Measurements from ENCODE around the gene MRPL52. TPM values are rescaled to one million over a fixed set of nuclear protein-coding genes. Genes with fewer than 3 reads are reported as not detected.

MRPL52 gene
- total and polyA plus RNA-seq, 2 of the 13 experiments (the other 11 are each of a cell fraction or from before 2014, with no cell fraction given) = 118 to 329 TPM

GRCh38 chr14:22837114-22837749 is 7.5 kb downstream of the MRPL52 start (continued):
- TF ChIP-seq IKZF5 (CRISPR knock-in tag; IDR thresholded peaks at IDR 0.05) (no peak), ZNF513 (CRISPR knock-in tag; conservative IDR thresholded peaks at IDR 0.05) (no peak), STAT6 (CRISPR knock-in tag; IDR thresholded peaks at IDR 0.05; ENCODE audit: borderline replicate concordance) (no peak), MYNN (CRISPR knock-in tag; IDR thresholded peaks at IDR 0.05; ENCODE audit: low read depth) (no peak), USF2 (IDR thresholded peaks at IDR 0.05; ENCODE audit: low read depth, low read length) (no peak), USF2 (CRISPR knock-in tag; IDR thresholded peaks at IDR 0.05; ENCODE audit: borderline replicate concordance) (no peak), ZBTB14 (CRISPR knock-in tag; IDR thresholded peaks at IDR 0.05) (no peak), CREM (IDR thresholded peaks at IDR 0.05) (no peak), CREM (CRISPR knock-in tag; IDR thresholded peaks at IDR 0.05) (no peak), XRCC5 (optimal IDR thresholded peaks at IDR 0.05; ENCODE audit: low read length) (no peak), THYN1 (CRISPR knock-in tag; IDR thresholded peaks at IDR 0.05; ENCODE audit: borderline replicate concordance, low read depth) (no peak), E2F5 (CRISPR knock-in tag; conservative IDR thresholded peaks at IDR 0.05) (0 out of 2 replicates have a peak, but pooled peaks have one; percentile 54), ATF2 (CRISPR knock-in tag; IDR thresholded peaks at IDR 0.05) (no peak), HNF4A (CRISPR knock-in tag; IDR thresholded peaks at IDR 0.05) (no peak), ZNF816 (CRISPR knock-in tag; IDR thresholded peaks at IDR 0.05; ENCODE audit: borderline replicate concordance) (no peak), ZSCAN25 (CRISPR knock-in tag; IDR thresholded peaks at IDR 0.05) (0 out of 2 replicates have a peak, but pooled peaks have one; percentile 60), TEAD2 (CRISPR knock-in tag; IDR thresholded peaks at IDR 0.05) (0 out of 2 replicates have a peak, but pooled peaks have one; percentile 47)

Data from HepG2 (cell line).